HFF-Myc (cell line): Measurements from ENCODE around the gene SPANXN4.

Experiments
- DNase-seq: peaks from one replicate; pipeline ENCODE4 v3.0.0-alpha.2; 2011; ENCODE audit warnings: low read depth; ENCODE audit errors: extremely low read depth
- H3K4me3 ChIP-seq: replicated peaks from 2 replicates; pipeline ENCODE4 v1.5.1; 2011; ENCODE audit warnings: low read depth, mild to moderate bottlenecking, control low read depth, low read length
- TF ChIP-seq, protein P1 (sequence below): IDR thresholded peaks from 2 replicates; pipeline ENCODE4 v1.5.1; 2012; ENCODE audit warnings: mild to moderate bottlenecking, low read depth, low read length, control low read depth; ENCODE audit errors: missing control alignments

SPANXN4 gene

DNA sequence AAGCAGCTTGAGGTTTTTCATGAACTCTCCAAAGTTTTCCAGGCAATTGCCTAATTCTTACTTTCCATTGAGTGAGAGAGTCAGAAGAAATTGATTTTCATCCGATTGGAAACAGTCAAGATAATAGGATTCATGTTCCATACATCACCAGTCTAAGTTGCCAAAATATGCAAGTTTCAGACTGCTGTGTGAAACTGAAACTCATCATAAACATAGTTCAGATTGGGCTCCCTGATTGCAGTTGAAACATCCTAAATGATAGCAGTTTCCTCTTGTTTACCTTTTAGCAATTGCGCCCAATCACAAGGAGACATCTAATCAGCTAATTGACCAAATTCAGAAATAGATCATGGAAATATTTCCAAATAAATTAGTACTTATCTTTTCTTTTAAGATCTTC, 56.8 kb downstream of the SPANXN4 start:
- H3K4me3 ChIP-seq: no peak overlapping the region
- no peak for DNase-seq
- TF ChIP-seq, protein P1, sequence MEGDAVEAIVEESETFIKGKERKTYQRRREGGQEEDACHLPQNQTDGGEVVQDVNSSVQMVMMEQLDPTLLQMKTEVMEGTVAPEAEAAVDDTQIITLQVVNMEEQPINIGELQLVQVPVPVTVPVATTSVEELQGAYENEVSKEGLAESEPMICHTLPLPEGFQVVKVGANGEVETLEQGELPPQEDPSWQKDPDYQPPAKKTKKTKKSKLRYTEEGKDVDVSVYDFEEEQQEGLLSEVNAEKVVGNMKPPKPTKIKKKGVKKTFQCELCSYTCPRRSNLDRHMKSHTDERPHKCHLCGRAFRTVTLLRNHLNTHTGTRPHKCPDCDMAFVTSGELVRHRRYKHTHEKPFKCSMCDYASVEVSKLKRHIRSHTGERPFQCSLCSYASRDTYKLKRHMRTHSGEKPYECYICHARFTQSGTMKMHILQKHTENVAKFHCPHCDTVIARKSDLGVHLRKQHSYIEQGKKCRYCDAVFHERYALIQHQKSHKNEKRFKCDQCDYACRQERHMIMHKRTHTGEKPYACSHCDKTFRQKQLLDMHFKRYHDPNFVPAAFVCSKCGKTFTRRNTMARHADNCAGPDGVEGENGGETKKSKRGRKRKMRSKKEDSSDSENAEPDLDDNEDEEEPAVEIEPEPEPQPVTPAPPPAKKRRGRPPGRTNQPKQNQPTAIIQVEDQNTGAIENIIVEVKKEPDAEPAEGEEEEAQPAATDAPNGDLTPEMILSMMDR: no peak
